IPS-18a (cell line): Measurements from ENCODE around the gene APH1B.

Experiments used
- H3K27ac ChIP-seq: one replicate; pipeline ENCODE4 v1.5.1; 2013; ENCODE audit warnings: low read length
- H3K27me3 ChIP-seq: one replicate; pipeline ENCODE4 v1.6.1; 2013; ENCODE audit warnings: mild to moderate bottlenecking, low read length; ENCODE audit not compliant: control insufficient read depth, insufficient read depth
- H3K36me3 ChIP-seq: one replicate; pipeline ENCODE4 v1.6.1; 2013; ENCODE audit warnings: low read depth, low read length; ENCODE audit not compliant: control insufficient read depth
- H3K4me1 ChIP-seq: one replicate; pipeline ENCODE4 v1.6.1; 2013; ENCODE audit warnings: low read depth, low read length; ENCODE audit not compliant: control insufficient read depth
- H3K4me3 ChIP-seq: one replicate; pipeline ENCODE4 v1.5.1; 2013; ENCODE audit warnings: low read length
- H3K9ac ChIP-seq: one replicate; pipeline ENCODE4 v1.6.1; 2013; ENCODE audit warnings: mild to moderate bottlenecking, low read length, moderate library complexity
- H3K9me3 ChIP-seq: one replicate; pipeline ENCODE4 v1.6.1; 2013; ENCODE audit warnings: low read depth, low read length; ENCODE audit not compliant: control insufficient read depth

Gene APH1B

DNA sequence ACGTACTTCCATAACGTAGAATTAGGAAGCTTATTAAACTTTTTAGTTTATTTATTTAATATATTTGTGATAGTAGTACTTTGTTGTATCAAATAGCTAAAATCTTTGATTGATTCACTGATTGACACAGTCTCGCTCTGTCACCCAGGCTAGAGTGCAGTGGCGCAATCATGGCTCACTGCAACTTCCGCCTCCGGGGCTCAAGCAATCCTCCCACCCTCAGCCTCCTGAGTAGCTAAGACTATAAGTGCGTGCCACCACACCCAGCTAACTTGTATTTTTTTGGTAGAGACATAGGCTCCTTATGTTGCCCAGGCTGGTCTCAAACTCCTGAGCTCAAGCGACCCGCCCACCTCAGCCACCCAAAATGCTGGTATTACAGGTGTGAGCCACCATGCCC lies 5.7 kb downstream of the APH1B start:
- Histone ChIP-seq H3K27me3 (peaks cover 7% of the 10 kb centered on the region), H3K27ac (no peak overlapping the region), H3K9ac (no peak overlapping the region), H3K36me3 (no peaks in the 10 kb centered on the region), H3K9me3 (no peaks in the 10 kb centered on the region), H3K4me3 (no peak overlapping the region), H3K4me1 (no peaks in the 10 kb centered on the region)

GRCh38 chr15:63284335-63284734 lies 6.9 kb downstream of the APH1B start:
- no peak overlapping the region for H3K27ac ChIP-seq
- H3K9me3 ChIP-seq = no peaks in the 10 kb centered on the region
- no peaks in the 10 kb centered on the region for H3K36me3 ChIP-seq
- no peak overlapping the region for H3K9ac ChIP-seq
- no peaks in the 10 kb centered on the region for H3K27me3 ChIP-seq
- no peak overlapping the region for H3K4me3 ChIP-seq
- no peaks in the 10 kb centered on the region for H3K4me1 ChIP-seq

GRCh38 chr15:63287109-63287508 lies 9.7 kb downstream of the APH1B start:
- no peak overlapping the region for H3K4me3 ChIP-seq
- no peaks in the 10 kb centered on the region for H3K9me3 ChIP-seq
- no peak overlapping the region for H3K27ac ChIP-seq
- no peaks in the 10 kb centered on the region for H3K4me1 ChIP-seq
- no peaks in the 10 kb centered on the region for H3K36me3 ChIP-seq
- H3K27me3 ChIP-seq = no peaks in the 10 kb centered on the region
- no peak overlapping the region for H3K9ac ChIP-seq

DNA sequence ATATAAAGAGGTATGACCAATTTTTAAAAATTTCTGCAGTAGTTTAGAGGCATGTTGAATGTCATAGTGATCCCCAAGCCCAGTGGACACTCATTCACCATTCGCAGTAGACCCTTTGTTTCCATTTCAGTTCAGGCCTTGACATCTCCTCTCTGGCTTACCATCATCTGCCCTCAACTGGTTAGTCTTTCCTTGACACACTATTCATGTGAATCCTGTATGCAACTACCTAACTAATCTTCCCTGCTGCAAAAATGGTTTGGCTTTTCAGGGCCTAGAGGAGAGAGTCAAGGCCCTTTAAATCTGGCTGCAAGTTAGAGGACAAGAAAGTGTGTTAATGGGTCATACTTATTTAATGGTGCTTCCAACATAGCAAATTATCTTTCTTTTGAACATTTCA lies 10.9 kb downstream of the APH1B start:
- Histone ChIP-seq H3K27ac (no peak overlapping the region), H3K27me3 (no peaks in the 10 kb centered on the region), H3K9me3 (no peaks in the 10 kb centered on the region), H3K4me3 (no peak overlapping the region), H3K4me1 (no peaks in the 10 kb centered on the region), H3K36me3 (no peaks in the 10 kb centered on the region), H3K9ac (no peak overlapping the region)

- no peak overlapping the region for H3K4me3 ChIP-seq
- no peaks in the 10 kb centered on the region for H3K36me3 ChIP-seq
- H3K9me3 ChIP-seq = no peaks in the 10 kb centered on the region
- no peaks in the 10 kb centered on the region for H3K27me3 ChIP-seq
- no peak overlapping the region for H3K27ac ChIP-seq
- H3K4me1 ChIP-seq = no peaks in the 10 kb centered on the region
- no peak overlapping the region for H3K9ac ChIP-seq
These were observed 11.5 kb downstream of the APH1B start for GRCh38 chr15:63288778-63289378.

DNA sequence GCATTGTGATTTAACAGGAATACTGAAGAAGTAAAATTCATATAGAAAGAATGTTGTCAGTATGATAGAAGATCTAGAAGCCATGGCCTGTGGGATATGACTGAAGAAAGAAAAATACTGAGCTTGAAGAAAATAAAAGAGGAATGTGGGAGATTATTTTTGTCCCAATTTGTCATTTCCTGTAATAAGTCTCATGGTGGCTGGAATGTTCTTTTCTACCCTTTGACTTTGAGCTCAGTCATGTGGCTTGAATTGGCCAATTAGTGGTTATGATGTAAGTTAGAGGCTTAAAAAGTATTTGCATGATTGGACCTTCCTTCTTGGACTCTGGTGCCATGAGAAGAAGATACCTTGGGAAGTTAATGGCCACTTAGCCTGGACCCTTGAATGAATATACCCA lies 14.1 kb downstream of the APH1B start:
- no peaks in the 10 kb centered on the region for H3K9me3 ChIP-seq
- H3K27ac ChIP-seq = no peak overlapping the region
- H3K9ac ChIP-seq = no peak overlapping the region
- no peaks in the 10 kb centered on the region for H3K27me3 ChIP-seq
- no peaks in the 10 kb centered on the region for H3K36me3 ChIP-seq
- no peak overlapping the region for H3K4me3 ChIP-seq
- no peaks in the 10 kb centered on the region for H3K4me1 ChIP-seq

DNA sequence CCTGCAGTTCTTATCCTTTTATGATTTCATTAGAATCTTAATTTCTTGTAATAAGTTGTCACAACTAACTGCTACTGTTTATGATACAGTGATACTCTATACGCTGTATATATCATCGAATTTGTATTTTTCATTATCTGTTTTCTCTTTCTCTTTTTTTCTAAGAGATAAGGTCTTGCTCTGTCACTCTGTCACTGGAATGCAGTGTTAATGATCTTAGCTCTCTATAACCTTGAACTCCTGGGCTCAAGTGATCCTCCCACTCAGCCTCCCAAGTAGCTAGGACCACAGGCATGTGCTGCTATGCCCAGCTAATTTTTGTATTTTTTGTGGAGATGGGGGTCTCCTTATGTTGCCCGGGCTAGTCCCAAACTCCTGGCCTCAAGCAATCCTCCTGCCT lies 14.8 kb downstream of the APH1B start:
- no peaks in the 10 kb centered on the region for H3K27me3 ChIP-seq
- no peak overlapping the region for H3K27ac ChIP-seq
- no peak overlapping the region for H3K9ac ChIP-seq

DNA sequence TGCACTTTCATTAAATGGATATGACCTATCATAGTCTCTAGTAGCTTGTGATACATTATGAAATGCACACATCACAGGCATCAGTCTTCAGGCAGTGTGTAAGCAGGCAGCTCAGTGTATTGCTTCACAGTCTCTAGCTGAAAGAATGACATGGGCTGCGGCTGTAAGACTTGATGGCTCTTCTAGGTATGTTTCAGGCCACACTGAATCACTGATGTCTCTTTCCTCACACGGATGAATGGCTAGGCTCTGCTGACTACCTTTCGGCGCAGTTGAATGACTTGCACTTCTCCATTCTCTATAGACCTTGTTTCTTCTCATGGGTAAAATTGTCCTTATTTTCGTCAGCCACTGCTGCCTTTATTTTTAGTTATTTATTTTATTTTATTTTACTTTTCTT lies 15.4 kb downstream of the APH1B start:
- Histone ChIP-seq H3K4me1 (no peaks in the 10 kb centered on the region), H3K4me3 (no peak overlapping the region), H3K9me3 (no peaks in the 10 kb centered on the region), H3K36me3 (no peaks in the 10 kb centered on the region), H3K27ac (no peak overlapping the region), H3K27me3 (no peaks in the 10 kb centered on the region), H3K9ac (no peak overlapping the region)

More for the DNA sequence above, 14.8 kb downstream of the APH1B start:
- Histone ChIP-seq H3K4me3 (no peak overlapping the region), H3K4me1 (no peaks in the 10 kb centered on the region), H3K36me3 (no peaks in the 10 kb centered on the region), H3K9me3 (no peaks in the 10 kb centered on the region)

GRCh38 chr15:63294359-63294758 lies 17.0 kb downstream of the APH1B start:
- H3K27me3 ChIP-seq = no peaks in the 10 kb centered on the region
- no peak overlapping the region for H3K27ac ChIP-seq
- no peaks in the 10 kb centered on the region for H3K4me1 ChIP-seq
- H3K9ac ChIP-seq = no peak overlapping the region
- no peaks in the 10 kb centered on the region for H3K36me3 ChIP-seq
- H3K4me3 ChIP-seq = no peak overlapping the region
- H3K9me3 ChIP-seq = no peaks in the 10 kb centered on the region

GRCh38 chr15:63295341-63295740 lies 17.9 kb downstream of the APH1B start:
- no peak overlapping the region for H3K4me3 ChIP-seq
- H3K27me3 ChIP-seq = no peaks in the 10 kb centered on the region
- no peaks in the 10 kb centered on the region for H3K9me3 ChIP-seq
- no peak overlapping the region for H3K27ac ChIP-seq
- H3K4me1 ChIP-seq = no peaks in the 10 kb centered on the region
- no peaks in the 10 kb centered on the region for H3K36me3 ChIP-seq
- H3K9ac ChIP-seq = no peak overlapping the region

GRCh38 chr15:63296195-63296594 lies 18.8 kb downstream of the APH1B start:
- no peak overlapping the region for H3K4me3 ChIP-seq
- no peaks in the 10 kb centered on the region for H3K36me3 ChIP-seq
- no peak overlapping the region for H3K27ac ChIP-seq
- H3K4me1 ChIP-seq = no peaks in the 10 kb centered on the region
- no peak overlapping the region for H3K9ac ChIP-seq
- H3K9me3 ChIP-seq = no peaks in the 10 kb centered on the region
- no peaks in the 10 kb centered on the region for H3K27me3 ChIP-seq

DNA sequence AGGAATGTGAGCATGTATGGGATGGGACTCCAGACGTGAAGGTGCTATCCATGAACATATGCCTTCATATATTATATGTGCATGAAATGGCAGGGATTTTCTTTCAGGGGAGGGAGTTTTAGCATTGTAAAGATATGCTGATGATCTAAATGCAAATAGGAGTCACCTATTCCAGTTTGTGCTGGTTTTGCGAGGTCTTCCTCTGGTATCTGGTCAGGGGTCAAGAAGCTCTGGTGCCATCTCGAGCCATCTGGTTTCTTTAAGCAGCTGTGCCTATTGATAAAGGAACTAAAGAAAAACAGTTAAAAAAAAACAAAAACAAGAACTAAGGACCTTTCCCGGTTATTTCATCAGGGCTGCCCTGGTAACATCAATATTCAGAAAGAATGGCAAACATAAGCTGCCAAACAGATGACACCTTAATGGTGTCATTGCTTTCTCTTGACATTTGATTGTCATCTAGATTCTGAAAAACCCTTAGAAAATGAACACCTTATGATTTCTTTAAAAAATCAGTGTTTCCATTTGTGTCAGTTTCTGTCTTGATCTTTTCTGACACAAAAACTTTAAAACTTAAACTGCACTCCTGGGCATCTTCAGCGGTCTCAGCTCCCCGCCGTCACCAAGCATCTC lies 22.7 kb downstream of the APH1B start:
- Histone ChIP-seq H3K9ac (no peak overlapping the region), H3K9me3 (no peaks in the 10 kb centered on the region), H3K27me3 (no peaks in the 10 kb centered on the region), H3K36me3 (no peaks in the 10 kb centered on the region), H3K27ac (no peak overlapping the region), H3K4me3 (no peak overlapping the region), H3K4me1 (no peaks in the 10 kb centered on the region)
